Measurements from ENCODE around the gene TTPAL.

The TTPAL gene

GRCh38 chr20:44432618-44433577 is 42.8 kb upstream of the TTPAL start:
- CTCF ChIA-PET = no interaction called here
- TF ChIP-seq CTCF (IDR thresholded peaks at IDR 0.05; ENCODE audit: insufficient read depth, low read length, missing control alignments) = no peak
- no peak overlapping the region for H3K4me3 ChIP-seq (ENCODE audit: low read depth, low read length)
- DNase-seq (ENCODE audit: low read depth, low spot score) = no peak
- POLR2A ChIA-PET = no interaction called here

GRCh38 chr20:44433751-44434538 is 41.7 kb upstream of the TTPAL start:
- ChIA-PET POLR2A (no interaction called here), CTCF (no interaction called here)
- no peak overlapping the region for H3K4me3 ChIP-seq (ENCODE audit: low read depth, low read length)
- no peak for DNase-seq (ENCODE audit: low read depth, low spot score)
- no peak for TF ChIP-seq CTCF (IDR thresholded peaks at IDR 0.05; ENCODE audit: insufficient read depth, low read length, missing control alignments)

- POLR2A ChIA-PET = interaction anchor here (0.7 kb wide), 1 partner anchor 1401 kb away, joined by 4 read pairs; no protein-coding TSS in a partner anchor
- no peak for DNase-seq (ENCODE audit: low read depth, low spot score)
- H3K4me3 ChIP-seq (ENCODE audit: low read depth, low read length) = no peak overlapping the region
- CTCF ChIA-PET = interaction anchor here (0.8 to 0.9 kb wide), 2 partner anchors 47 to 52 kb away, joined by 3 to 4 read pairs; no protein-coding TSS in a partner anchor
- no peak for TF ChIP-seq CTCF (IDR thresholded peaks at IDR 0.05; ENCODE audit: insufficient read depth, low read length, missing control alignments)
Measured at GRCh38 chr20:44435630-44436335, 39.9 kb upstream of the TTPAL start.

- CTCF ChIA-PET = interaction anchor here (0.8 to 1.3 kb wide), 2 partner anchors 52 kb away, joined by 3 read pairs; no protein-coding TSS in a partner anchor
- DNase-seq (ENCODE audit: low read depth, low spot score) = no peak
- POLR2A ChIA-PET = no interaction called here
- no peak overlapping the region for H3K4me3 ChIP-seq (ENCODE audit: low read depth, low read length)
- TF ChIP-seq CTCF (IDR thresholded peaks at IDR 0.05; ENCODE audit: insufficient read depth, low read length, missing control alignments) = no peak
Measured at GRCh38 chr20:44436393-44436792, 39.3 kb upstream of the TTPAL start.

GRCh38 chr20:44437497-44437896 is 38.2 kb upstream of the TTPAL start:
- DNase-seq (ENCODE audit: low read depth, low spot score) = no peak
- no peak for TF ChIP-seq CTCF (IDR thresholded peaks at IDR 0.05; ENCODE audit: insufficient read depth, low read length, missing control alignments)
- H3K4me3 ChIP-seq (ENCODE audit: low read depth, low read length) = no peak overlapping the region
- ChIA-PET CTCF (interaction anchor here (1.3 kb wide), 1 partner anchor 53 kb away, joined by 3 read pairs; no protein-coding TSS in a partner anchor), POLR2A (no interaction called here)
